ENCODE data around the gene LAMC1. TPM values are rescaled to one million over a fixed set of nuclear protein-coding genes. Genes with fewer than 3 reads are reported as not detected.

The LAMC1 gene
- total and polyA plus RNA-seq, 2 donors (not counting 1 experiment from before 2014, with no cell fraction given), result 11.5 to 34.0 TPM

- Histone ChIP-seq H3K9ac (ENCODE audit: low read length) (no peak within 1 kb of the TSS), H3K27me3 (replicated peaks in 1 of 4; ENCODE audit: control extremely low read depth in 1 of 4, control insufficient read depth in 3 of 4, insufficient read depth in 4 of 4, low read length in 3 of 4) (peaks cover 0 to 17% (median 13%) of the 10 kb centered on the region in 4 experiments), H3K4me2 (replicated peaks; ENCODE audit: low read depth, low read length, poor library complexity, severe bottlenecking) (peak within 1 kb of the TSS; percentile 47), H3K79me2 (ENCODE audit: control insufficient read depth, insufficient read depth, low read length) (no peaks in the 10 kb centered on the region), H4K20me1 (ENCODE audit: control insufficient read depth, insufficient read depth, low read length, poor library complexity, severe bottlenecking) (no peaks in the 10 kb centered on the region), H2AFZ (ENCODE audit: insufficient read depth, low read depth, low read length, poor library complexity, severe bottlenecking) (peak within 1 kb of the TSS; percentile 38), H3K4me1 (ENCODE audit: control insufficient read depth in 2 of 2, insufficient read depth in 2 of 2, low read length in 2 of 2) (peaks cover 4 to 9% of the 10 kb centered on the region in 2 donors), H3K4me3 (ENCODE audit: control extremely low read depth in 1 of 5, extremely low read depth in 1 of 5, insufficient read depth in 1 of 5, low read depth in 2 of 5, low read length in 4 of 5) (no peak within 1 kb of the TSS), H3K27ac (ENCODE audit: low read length in 2 of 2) (no peak within 1 kb of the TSS), H3K9me3 (ENCODE audit: control extremely low read depth in 1 of 3, control insufficient read depth in 2 of 3, insufficient read depth in 1 of 3, low read length in 2 of 3) (no peaks in the 10 kb centered on the region), H3K36me3 (replicated peaks in 1 of 2; ENCODE audit: control extremely low read depth in 1 of 2, control insufficient read depth in 1 of 2, extremely low read depth in 1 of 2, insufficient read depth in 2 of 2, low read length in 1 of 2) (no peaks in the 10 kb centered on the region)
- intact Hi-C loops (cut with micrococcal nuclease), result no loop called here
- POLR2A ChIA-PET, result no interaction called here
- TF ChIP-seq CTCF (IDR thresholded peaks at IDR 0.05) (no peak), EZH2 (IDR thresholded peaks at IDR 0.05; ENCODE audit: borderline replicate concordance, insufficient read depth, low read depth, low read length, poor library complexity, severe bottlenecking) (no peak)
- no peak within 1 kb of the TSS for H3K4me3 Mint-ChIP-seq
- H3K9me3 Mint-ChIP-seq (ENCODE audit: insufficient read depth), result no peaks in the 10 kb centered on the region
- H3K27me3 Mint-ChIP-seq, result peaks cover 38% of the 10 kb centered on the region
- WGBS (ENCODE audit: insufficient coverage), result 20% methylated on average over 28 of the region's 30 CpGs
- CTCF ChIA-PET, result no interaction called here
- ATAC-seq (ENCODE audit: low read depth) (no peak), DNase-seq (no peak)
- no peak within 1 kb of the TSS for H3K27ac Mint-ChIP-seq
- peaks cover 2% of the 10 kb centered on the region for H3K4me1 Mint-ChIP-seq
Observed at GRCh38 chr1:183185941-183186490, 162.8 kb downstream of the LAMC1 start, which contains the start of gene LAMC2. Gene LAMC2, plus strand, starts transcription at chr1:183186264. Its CDS starts 89 bp downstream, at chr1:183186353.

GRCh38 chr1:183186841-183187240 is 163.6 kb downstream of the LAMC1 start:
- Mint-ChIP-seq H3K4me3 (no peak overlapping the region), H3K9me3 (ENCODE audit: insufficient read depth) (no peaks in the 10 kb centered on the region), H3K4me1 (no peaks in the 10 kb centered on the region), H3K27ac (no peak overlapping the region), H3K27me3 (peaks cover 38% of the 10 kb centered on the region)
- Histone ChIP-seq H3K4me3 (ENCODE audit: control extremely low read depth in 1 of 5, extremely low read depth in 1 of 5, insufficient read depth in 1 of 5, low read depth in 2 of 5, low read length in 4 of 5) (no peak overlapping the region), H3K27ac (ENCODE audit: low read length in 2 of 2) (no peak overlapping the region), H3K27me3 (replicated peaks in 1 of 4; ENCODE audit: control extremely low read depth in 1 of 4, control insufficient read depth in 3 of 4, insufficient read depth in 4 of 4, low read length in 3 of 4) (peaks cover 0 to 17% (median 13%) of the 10 kb centered on the region in 4 experiments), H4K20me1 (ENCODE audit: control insufficient read depth, insufficient read depth, low read length, poor library complexity, severe bottlenecking) (no peaks in the 10 kb centered on the region), H3K36me3 (replicated peaks in 1 of 2; ENCODE audit: control extremely low read depth in 1 of 2, control insufficient read depth in 1 of 2, extremely low read depth in 1 of 2, insufficient read depth in 2 of 2, low read length in 1 of 2) (no peaks in the 10 kb centered on the region), H3K79me2 (ENCODE audit: control insufficient read depth, insufficient read depth, low read length) (no peaks in the 10 kb centered on the region), H2AFZ (ENCODE audit: insufficient read depth, low read depth, low read length, poor library complexity, severe bottlenecking) (no peak overlapping the region), H3K9ac (ENCODE audit: low read length) (no peak overlapping the region), H3K4me2 (replicated peaks; ENCODE audit: low read depth, low read length, poor library complexity, severe bottlenecking) (no peak overlapping the region), H3K4me1 (ENCODE audit: control insufficient read depth in 2 of 2, insufficient read depth in 2 of 2, low read length in 2 of 2) (peaks cover 4 to 7% of the 10 kb centered on the region in 2 donors), H3K9me3 (ENCODE audit: control extremely low read depth in 1 of 3, control insufficient read depth in 2 of 3, insufficient read depth in 1 of 3, low read length in 2 of 3) (no peaks in the 10 kb centered on the region)
- ChIA-PET CTCF (no interaction called here), POLR2A (no interaction called here)
- intact Hi-C loops (cut with micrococcal nuclease), result no loop called here
- DNase-seq, result no peak
- WGBS (ENCODE audit: insufficient coverage), result no CpG with 5 or more reads among the region's 4 CpGs
- ATAC-seq (ENCODE audit: low read depth), result no peak
- no peak for TF ChIP-seq EZH2 (IDR thresholded peaks at IDR 0.05; ENCODE audit: borderline replicate concordance, insufficient read depth, low read depth, low read length, poor library complexity, severe bottlenecking)
- no peak for TF ChIP-seq CTCF (IDR thresholded peaks at IDR 0.05)

Measured in B cell (primary cell).